Measurements from ENCODE around the gene THRB. TPM values are rescaled to one million over a fixed set of nuclear protein-coding genes. Genes with fewer than 3 reads are reported as not detected.

THRB gene
- total RNA-seq, 1 experiment from 2014 or later = 13.5 TPM

DNA sequence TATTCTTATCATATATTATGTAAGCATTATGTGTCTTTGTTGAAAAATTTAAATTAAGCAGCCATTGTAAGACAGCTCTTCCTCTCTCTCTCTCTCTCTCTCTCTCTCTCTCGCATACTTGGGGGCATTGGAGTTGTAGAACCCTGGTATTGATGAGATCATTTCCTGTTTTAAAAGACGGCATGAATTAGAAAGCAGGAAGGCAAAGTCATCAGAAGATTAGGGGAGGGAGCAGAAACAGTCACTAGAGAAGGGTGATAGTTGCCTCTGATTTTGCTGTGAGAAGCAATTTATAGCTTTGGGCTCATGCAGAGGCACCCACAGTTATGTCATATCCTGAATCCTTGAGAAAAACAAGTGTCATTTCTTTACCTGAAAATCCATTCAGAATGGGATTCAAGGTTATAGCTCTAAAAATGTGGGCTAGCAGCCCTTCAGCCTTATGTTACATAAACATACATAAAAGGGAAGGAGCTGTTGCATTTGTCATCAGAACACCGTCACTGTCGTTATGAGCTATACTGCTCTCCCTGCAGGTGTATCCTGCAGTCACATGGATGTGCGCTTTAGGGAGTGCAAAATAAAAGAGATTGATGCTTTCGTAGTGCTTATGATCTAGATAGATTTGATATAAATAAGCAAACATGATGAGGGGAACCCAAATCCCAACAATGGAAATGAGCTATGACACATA, 335.7 kb downstream of the THRB start:
- CTCF ChIA-PET = interaction anchor here (0.6 to 1.0 kb wide), 4 partner anchors 14 to 1087 kb away, joined by 3 to 4 read pairs (median 4); no protein-coding TSS in a partner anchor
- TF ChIP-seq, protein P1, sequence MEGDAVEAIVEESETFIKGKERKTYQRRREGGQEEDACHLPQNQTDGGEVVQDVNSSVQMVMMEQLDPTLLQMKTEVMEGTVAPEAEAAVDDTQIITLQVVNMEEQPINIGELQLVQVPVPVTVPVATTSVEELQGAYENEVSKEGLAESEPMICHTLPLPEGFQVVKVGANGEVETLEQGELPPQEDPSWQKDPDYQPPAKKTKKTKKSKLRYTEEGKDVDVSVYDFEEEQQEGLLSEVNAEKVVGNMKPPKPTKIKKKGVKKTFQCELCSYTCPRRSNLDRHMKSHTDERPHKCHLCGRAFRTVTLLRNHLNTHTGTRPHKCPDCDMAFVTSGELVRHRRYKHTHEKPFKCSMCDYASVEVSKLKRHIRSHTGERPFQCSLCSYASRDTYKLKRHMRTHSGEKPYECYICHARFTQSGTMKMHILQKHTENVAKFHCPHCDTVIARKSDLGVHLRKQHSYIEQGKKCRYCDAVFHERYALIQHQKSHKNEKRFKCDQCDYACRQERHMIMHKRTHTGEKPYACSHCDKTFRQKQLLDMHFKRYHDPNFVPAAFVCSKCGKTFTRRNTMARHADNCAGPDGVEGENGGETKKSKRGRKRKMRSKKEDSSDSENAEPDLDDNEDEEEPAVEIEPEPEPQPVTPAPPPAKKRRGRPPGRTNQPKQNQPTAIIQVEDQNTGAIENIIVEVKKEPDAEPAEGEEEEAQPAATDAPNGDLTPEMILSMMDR (IDR thresholded peaks at IDR 0.05; ENCODE audit: unreplicated experiment) = no peak
- DNase-seq = no peak
- no peak overlapping the region for H3K27ac Mint-ChIP-seq (ENCODE audit: unreplicated experiment)
- H3K4me1 Mint-ChIP-seq (ENCODE audit: low read depth, unreplicated experiment) = peaks cover 26% of the 10 kb centered on the region
- no TSS peak for BruUV-seq (replicated peaks)
- H3K27me3 Mint-ChIP-seq (ENCODE audit: unreplicated experiment) = no peaks in the 10 kb centered on the region
- peaks cover 5% of the 10 kb centered on the region for H3K36me3 Mint-ChIP-seq (ENCODE audit: insufficient read depth, unreplicated experiment)
- no peak overlapping the region for H3K4me3 Mint-ChIP-seq (ENCODE audit: low read depth, unreplicated experiment)
- intact Hi-C loops (cut with micrococcal nuclease; ENCODE audit: unreplicated experiment) = no loop called here
- no peaks in the 10 kb centered on the region for H3K9me3 Mint-ChIP-seq (ENCODE audit: low read depth, unreplicated experiment)

DNA sequence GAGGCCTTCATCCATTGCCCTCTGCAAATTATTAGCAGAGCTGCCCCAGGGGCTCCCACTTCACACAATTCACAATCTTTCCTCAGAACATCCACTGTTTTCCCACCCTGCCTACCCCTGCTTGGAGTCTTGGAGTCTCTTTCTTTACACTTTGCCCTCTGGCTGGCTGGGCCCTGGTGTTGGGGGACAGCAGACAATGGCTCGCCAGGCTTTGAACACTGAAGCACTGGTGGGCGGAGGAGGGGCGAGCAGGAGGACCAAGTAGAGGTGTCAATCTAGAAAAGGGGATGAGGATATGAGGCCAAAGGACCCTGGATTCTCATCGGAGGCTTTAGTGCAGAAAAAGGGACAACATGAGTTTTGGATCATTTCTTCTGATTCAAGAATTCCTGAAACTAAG, 337.5 kb downstream of the THRB start:
- CTCF ChIA-PET = no interaction called here
- no TSS peak for BruUV-seq (replicated peaks)
- no peak for DNase-seq
- TF ChIP-seq, protein P1 (IDR thresholded peaks at IDR 0.05; ENCODE audit: unreplicated experiment) = no peak
- Mint-ChIP-seq H3K9me3 (ENCODE audit: low read depth, unreplicated experiment) (no peaks in the 10 kb centered on the region), H3K27ac (ENCODE audit: unreplicated experiment) (no peak overlapping the region), H3K4me1 (ENCODE audit: low read depth, unreplicated experiment) (peaks cover 26% of the 10 kb centered on the region), H3K4me3 (ENCODE audit: low read depth, unreplicated experiment) (no peak overlapping the region), H3K36me3 (ENCODE audit: insufficient read depth, unreplicated experiment) (peaks cover 5% of the 10 kb centered on the region), H3K27me3 (ENCODE audit: unreplicated experiment) (no peaks in the 10 kb centered on the region)
- intact Hi-C loops (cut with micrococcal nuclease; ENCODE audit: unreplicated experiment) = no loop called here

DNA sequence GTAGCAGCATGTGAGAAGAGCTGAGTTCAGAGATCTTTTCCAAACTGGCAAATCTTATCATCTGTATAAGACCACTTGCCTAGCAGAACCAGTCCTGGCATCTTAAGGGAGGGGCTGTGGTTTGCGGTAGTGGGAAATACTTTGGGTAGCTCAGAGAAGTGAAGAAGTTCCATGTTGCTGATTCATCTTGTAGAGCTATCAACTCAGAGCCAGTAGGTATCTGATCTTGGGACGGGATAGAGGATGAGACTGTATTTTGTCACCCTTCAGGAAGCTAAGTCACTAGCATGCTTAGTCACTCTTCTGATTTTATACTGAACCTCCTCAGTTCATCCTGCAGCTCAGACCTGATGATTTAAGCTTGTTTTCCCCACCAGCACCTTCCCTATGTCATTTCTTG, 338.2 kb downstream of the THRB start:
- no peak for DNase-seq
- CTCF ChIA-PET = no interaction called here
- no peaks in the 10 kb centered on the region for H3K27me3 Mint-ChIP-seq (ENCODE audit: unreplicated experiment)
- H3K4me3 Mint-ChIP-seq (ENCODE audit: low read depth, unreplicated experiment) = no peak overlapping the region
- H3K4me1 Mint-ChIP-seq (ENCODE audit: low read depth, unreplicated experiment) = peaks cover 27% of the 10 kb centered on the region
- peaks cover 5% of the 10 kb centered on the region for H3K36me3 Mint-ChIP-seq (ENCODE audit: insufficient read depth, unreplicated experiment)
- TF ChIP-seq, protein P1 (IDR thresholded peaks at IDR 0.05; ENCODE audit: unreplicated experiment) = no peak
- no peaks in the 10 kb centered on the region for H3K9me3 Mint-ChIP-seq (ENCODE audit: low read depth, unreplicated experiment)
- no TSS peak for BruUV-seq (replicated peaks)
- intact Hi-C loops (cut with micrococcal nuclease; ENCODE audit: unreplicated experiment) = no loop called here
- no peak overlapping the region for H3K27ac Mint-ChIP-seq (ENCODE audit: unreplicated experiment)

DNA sequence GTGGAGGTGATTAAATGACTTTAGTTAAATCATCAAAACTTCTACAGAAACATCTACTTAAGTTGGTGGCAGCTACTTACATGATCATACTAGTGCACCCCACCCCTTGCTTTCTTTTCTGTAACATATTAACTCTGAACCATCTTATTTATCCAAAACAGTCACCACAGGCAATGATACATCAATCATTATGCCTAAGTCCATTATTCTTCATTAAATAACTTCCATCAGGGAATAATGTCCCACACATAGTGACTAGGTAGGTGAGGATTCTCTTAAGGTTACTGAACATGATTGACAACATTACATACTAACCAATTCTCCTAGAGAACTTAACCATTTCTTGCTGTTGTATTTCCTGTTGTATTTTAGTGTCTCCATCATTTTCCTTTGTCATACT, 339.4 kb downstream of the THRB start:
- intact Hi-C loops (cut with micrococcal nuclease; ENCODE audit: unreplicated experiment) = no loop called here

More for the DNA sequence above, 339.4 kb downstream of the THRB start:
- peaks cover 36% of the 10 kb centered on the region for H3K4me1 Mint-ChIP-seq (ENCODE audit: low read depth, unreplicated experiment)
- peaks cover 5% of the 10 kb centered on the region for H3K36me3 Mint-ChIP-seq (ENCODE audit: insufficient read depth, unreplicated experiment)
- BruUV-seq (replicated peaks) = no TSS peak
- DNase-seq = no peak
- no peaks in the 10 kb centered on the region for H3K27me3 Mint-ChIP-seq (ENCODE audit: unreplicated experiment)
- H3K27ac Mint-ChIP-seq (ENCODE audit: unreplicated experiment) = no peak overlapping the region
- no peaks in the 10 kb centered on the region for H3K9me3 Mint-ChIP-seq (ENCODE audit: low read depth, unreplicated experiment)
- CTCF ChIA-PET = no interaction called here
- no peak overlapping the region for H3K4me3 Mint-ChIP-seq (ENCODE audit: low read depth, unreplicated experiment)
- TF ChIP-seq, protein P1 (IDR thresholded peaks at IDR 0.05; ENCODE audit: unreplicated experiment) = no peak

All from Calu3 (cell line).